Liver (tissue), 3 donors: ENCODE results near the gene FHOD1.

ENCODE experiments used
- CTCF ChIP-seq: fragments of 150-350 bp; IDR thresholded peaks from 2 replicates; pipeline ENCODE4 v1.5.1; 2017; ENCODE audit warnings: improper control_type of control experiment, low read depth, low read length; ENCODE audit not compliant: missing input control
- FOXA1 ChIP-seq: IDR thresholded peaks from 2 replicates; pipeline ENCODE4 v1.6.1; 2016; ENCODE audit warnings: antibody characterized with exemption
- HNF4A ChIP-seq, 2 donors: conservative IDR thresholded peaks; 2 replicates each; pipeline ENCODE4 v1.6.1; 2016; ENCODE audit warnings: antibody characterized with exemption in 2 of 2, mild to moderate bottlenecking in 2 of 2
- JUND ChIP-seq, 2 donors: IDR thresholded peaks; 2 replicates each; pipeline ENCODE4 v1.6.1; 2016; ENCODE audit warnings: antibody characterized with exemption in 2 of 2
- RAD21 ChIP-seq, 2 donors: IDR thresholded peaks; 2 replicates each; pipeline ENCODE4 v1.6.1; 2016; ENCODE audit warnings: antibody characterized with exemption in 2 of 2, mild to moderate bottlenecking in 2 of 2
- REST ChIP-seq: IDR thresholded peaks from 2 replicates; pipeline ENCODE4 v1.6.1; 2016; ENCODE audit warnings: antibody characterized with exemption, mild to moderate bottlenecking
- SP1 ChIP-seq: IDR thresholded peaks from 2 replicates; pipeline ENCODE4 v1.6.1; 2018; ENCODE audit warnings: antibody characterized with exemption, mild to moderate bottlenecking
- TAF1 ChIP-seq: conservative IDR thresholded peaks from 2 replicates; pipeline ENCODE4 v1.6.1; 2016; ENCODE audit warnings: antibody characterized with exemption, mild to moderate bottlenecking
- YY1 ChIP-seq: IDR thresholded peaks from 2 replicates; pipeline ENCODE4 v1.6.1; 2016; ENCODE audit warnings: antibody characterized with exemption, mild to moderate bottlenecking
- ZBTB33 ChIP-seq: IDR thresholded peaks from 2 replicates; pipeline ENCODE4 v1.6.1; 2016; ENCODE audit warnings: antibody characterized with exemption
- TF ChIP-seq, protein P1 (sequence below): IDR thresholded peaks from 2 replicates; pipeline ENCODE4 v1.6.1; 2016; ENCODE audit warnings: antibody characterized with exemption
- TF ChIP-seq, protein P2 (sequence below): IDR thresholded peaks from 2 replicates; pipeline ENCODE4 v1.6.1; 2016; ENCODE audit warnings: antibody characterized with exemption
- donor health status: healthy.
- donor health status: healthy.

- no peak for TF ChIP-seq YY1
- TF ChIP-seq CTCF, result no peak
- TF ChIP-seq, protein P1, sequence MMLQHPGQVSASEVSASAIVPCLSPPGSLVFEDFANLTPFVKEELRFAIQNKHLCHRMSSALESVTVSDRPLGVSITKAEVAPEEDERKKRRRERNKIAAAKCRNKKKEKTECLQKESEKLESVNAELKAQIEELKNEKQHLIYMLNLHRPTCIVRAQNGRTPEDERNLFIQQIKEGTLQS, result no peak
- TF ChIP-seq, protein P2, sequence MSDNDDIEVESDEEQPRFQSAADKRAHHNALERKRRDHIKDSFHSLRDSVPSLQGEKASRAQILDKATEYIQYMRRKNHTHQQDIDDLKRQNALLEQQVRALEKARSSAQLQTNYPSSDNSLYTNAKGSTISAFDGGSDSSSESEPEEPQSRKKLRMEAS, result no peak
- TF ChIP-seq FOXA1, result no peak
- no peak for TF ChIP-seq RAD21 (IDR thresholded peaks at IDR 0.05)
- no peak for TF ChIP-seq JUND (IDR thresholded peaks at IDR 0.05)
- no peak for TF ChIP-seq TAF1
- no peak for TF ChIP-seq HNF4A (conservative IDR thresholded peaks at IDR 0.05)
- no peak for TF ChIP-seq ZBTB33
- no peak for TF ChIP-seq REST
- no peak for TF ChIP-seq SP1
These were observed 60.7 kb downstream of the FHOD1 start for GRCh38 chr16:67186550-67186950.
